Smooth muscle cell (in vitro differentiated cells): Measurements from ENCODE around the gene DTX1. TPM values are rescaled to one million over a fixed set of nuclear protein-coding genes. Genes with fewer than 3 reads are reported as not detected.
A peak's percentile ranks its signal among the peaks of the same experiment; 100 is the strongest.

Experiments
- DNase-seq: peaks from one replicate; lab custom pipeline; 2025; ENCODE audit not compliant: unreplicated experiment; lab: John Stamatoyannopoulos, UW
- H2AFZ ChIP-seq: fragments of 200-600 bp; sonication (generic); 2 replicates; pipeline ENCODE4 v1.6.0; 2016; ENCODE audit warnings: antibody characterized with exemption, low read depth, mild to moderate bottlenecking
- H3F3A ChIP-seq: fragments of 200-600 bp; sonication (generic); 2 replicates; pipeline ENCODE4 v1.6.0; 2017; ENCODE audit warnings: antibody characterized with exemption, low read depth
- H3K27ac ChIP-seq: fragments of 200-600 bp; sonication (generic); 2 replicates; pipeline ENCODE4 v1.5.1; 2016; ENCODE audit warnings: low read depth, mild to moderate bottlenecking
- H3K27me3 ChIP-seq: fragments of 200-600 bp; sonication (generic); 2 replicates; pipeline ENCODE4 v1.6.1; 2016; ENCODE audit warnings: low read depth, mild to moderate bottlenecking
- H3K36me3 ChIP-seq: fragments of 200-600 bp; sonication (generic); 2 replicates; pipeline ENCODE4 v1.5.1; 2016; ENCODE audit warnings: low read depth
- H3K4me1 ChIP-seq: fragments of 200-600 bp; sonication (generic); 2 replicates; pipeline ENCODE4 v1.5.1; 2016; ENCODE audit warnings: low read depth
- H3K4me2 ChIP-seq: fragments of 200-600 bp; sonication (generic); 2 replicates; pipeline ENCODE4 v1.6.0; 2016; ENCODE audit warnings: mild to moderate bottlenecking
- H3K4me3 ChIP-seq: fragments of 200-600 bp; sonication (generic); 2 replicates; pipeline ENCODE4 v1.5.1; 2016; ENCODE audit warnings: mild to moderate bottlenecking
- H3K79me2 ChIP-seq: fragments of 200-600 bp; sonication (generic); 2 replicates; pipeline ENCODE4 v1.6.0; 2016; ENCODE audit warnings: low read depth, mild to moderate bottlenecking
- H3K9ac ChIP-seq: fragments of 200-600 bp; sonication (generic); 2 replicates; pipeline ENCODE4 v1.6.0; 2016; ENCODE audit warnings: low read depth
- H3K9me3 ChIP-seq: fragments of 200-600 bp; sonication (generic); replicated peaks from 2 replicates; pipeline ENCODE4 v1.5.1; 2016; ENCODE audit warnings: low read depth
- H4K20me1 ChIP-seq: fragments of 200-600 bp; sonication (generic); 2 replicates; pipeline ENCODE4 v1.6.0; 2016; ENCODE audit warnings: low read depth
- CTCF ChIP-seq: fragments of 200-600 bp; sonication (generic); IDR thresholded peaks from 2 replicates; pipeline ENCODE4 v1.5.1; 2017; ENCODE audit warnings: borderline replicate concordance, mild to moderate bottlenecking, antibody characterized with exemption; ENCODE audit not compliant: insufficient read depth, poor library complexity, severe bottlenecking
- WGBS: methylation state at CpG from one replicate; pipeline ENCODE4 v1.1.7; 2016; ENCODE audit warnings: low lambda C conversion rate; 5-methylcytosine and 5-hydroxymethylcytosine counted together
- polyA plus RNA-seq: library from polyadenylated mRNA; unstranded; fragments of >200 nt; fragmentation: Nextera tagmentation; extraction: Ambion mirVana; gene quantifications from 2 replicates; pipeline ENCODE4 v1.2.1, GENCODE V29; 2016
- total RNA-seq: library from RNA; depleted of rRNA; stranded (reverse); fragments of >200 nt; gene quantifications from 2 replicates; pipeline ENCODE4 v1.2.3, GENCODE V29; 2014

DTX1 gene
- total and polyA plus RNA-seq, 2 experiments from 2014 or later: 0.09 to 1.1 TPM

- H2AFZ ChIP-seq: no peak overlapping the region
- WGBS: 77% methylated on average over 3 of the region's 3 CpGs
- no peak for DNase-seq
- no peak for TF ChIP-seq CTCF
- H3K36me3 ChIP-seq: no peaks in the 10 kb centered on the region
- no peak overlapping the region for H3K27ac ChIP-seq
- H3K79me2 ChIP-seq: no peaks in the 10 kb centered on the region
- no peak overlapping the region for H3K4me3 ChIP-seq
- H3K27me3 ChIP-seq: peaks cover 17% of the 10 kb centered on the region
- no peak overlapping the region for H3K9ac ChIP-seq
- H4K20me1 ChIP-seq: no peaks in the 10 kb centered on the region
- H3K4me1 ChIP-seq: no peaks in the 10 kb centered on the region
- no peaks in the 10 kb centered on the region for H3K9me3 ChIP-seq
- no peaks in the 10 kb centered on the region for H3F3A ChIP-seq
- no peak overlapping the region for H3K4me2 ChIP-seq
Observed at GRCh38 chr12:113044516-113044915, 12.0 kb upstream of the DTX1 start.

- H3K9ac ChIP-seq: no peak overlapping the region
- no peaks in the 10 kb centered on the region for H3K36me3 ChIP-seq
- peak; percentile 79 for TF ChIP-seq CTCF
- no peaks in the 10 kb centered on the region for H4K20me1 ChIP-seq
- no peak overlapping the region for H2AFZ ChIP-seq
- H3F3A ChIP-seq: no peaks in the 10 kb centered on the region
- H3K4me2 ChIP-seq: no peak overlapping the region
- DNase-seq: no peak
- H3K4me1 ChIP-seq: no peaks in the 10 kb centered on the region
- H3K79me2 ChIP-seq: no peaks in the 10 kb centered on the region
- H3K9me3 ChIP-seq: no peaks in the 10 kb centered on the region
- WGBS: 17% methylated on average over 6 of the region's 6 CpGs
- H3K27me3 ChIP-seq: peaks cover 51% of the 10 kb centered on the region
- H3K4me3 ChIP-seq: no peak overlapping the region
- no peak overlapping the region for H3K27ac ChIP-seq
Observed at GRCh38 chr12:113048716-113049127, 7.8 kb upstream of the DTX1 start.

- no peaks in the 10 kb centered on the region for H3K9me3 ChIP-seq
- no peaks in the 10 kb centered on the region for H3K4me1 ChIP-seq
- no peak overlapping the region for H3K4me3 ChIP-seq
- H3K27me3 ChIP-seq: peaks cover 63% of the 10 kb centered on the region
- H3K36me3 ChIP-seq: no peaks in the 10 kb centered on the region
- H3K4me2 ChIP-seq: no peak overlapping the region
- no peak for DNase-seq
- no peak overlapping the region for H3K27ac ChIP-seq
- no peaks in the 10 kb centered on the region for H3K79me2 ChIP-seq
- H3F3A ChIP-seq: no peaks in the 10 kb centered on the region
- H4K20me1 ChIP-seq: no peaks in the 10 kb centered on the region
- no peak overlapping the region for H2AFZ ChIP-seq
- no peak overlapping the region for H3K9ac ChIP-seq
- peak; percentile 9 for TF ChIP-seq CTCF
- WGBS: 54% methylated on average over 11 of the region's 11 CpGs
Observed at GRCh38 chr12:113049976-113050742, 6.4 kb upstream of the DTX1 start.

- no peaks in the 10 kb centered on the region for H4K20me1 ChIP-seq
- H3K4me1 ChIP-seq: no peaks in the 10 kb centered on the region
- H3K36me3 ChIP-seq: no peaks in the 10 kb centered on the region
- no peak overlapping the region for H3K4me3 ChIP-seq
- no peaks in the 10 kb centered on the region for H3F3A ChIP-seq
- H3K9me3 ChIP-seq: no peaks in the 10 kb centered on the region
- no peak overlapping the region for H3K9ac ChIP-seq
- no peak for DNase-seq
- WGBS: 83% methylated on average over 7 of the region's 7 CpGs
- no peak overlapping the region for H3K4me2 ChIP-seq
- H3K79me2 ChIP-seq: no peaks in the 10 kb centered on the region
- peaks cover 65% of the 10 kb centered on the region for H3K27me3 ChIP-seq
- TF ChIP-seq CTCF: no peak
- no peak overlapping the region for H3K27ac ChIP-seq
- no peak overlapping the region for H2AFZ ChIP-seq
Observed at GRCh38 chr12:113050795-113051194, 5.7 kb upstream of the DTX1 start.
